Ascending aorta (tissue), 2 donors: Measurements from ENCODE around the gene MEIKIN. TPM values are rescaled to one million over a fixed set of nuclear protein-coding genes. Genes with fewer than 3 reads are reported as not detected.

Source experiments
- DNase-seq, 2 donors: peaks; one replicate each; pipeline ENCODE4 v3.0.0-alpha.2; 2019; ENCODE audit warnings: low spot score in 2 of 2
- H3K27ac ChIP-seq, 2 donors: fragments of 200-600 bp; sonication (generic); one replicate each; pipeline ENCODE4 v1.5.1; 2016 to 2017; ENCODE audit warnings: mild to moderate bottlenecking in 1 of 2
- H3K27me3 ChIP-seq: fragments of 200-600 bp; sonication (generic); one replicate; pipeline ENCODE4 v1.5.1; 2017
- H3K36me3 ChIP-seq, 2 donors: fragments of 200-600 bp; sonication (generic); one replicate each; pipeline ENCODE4 v1.5.1; 2016
- H3K4me1 ChIP-seq, 2 donors: fragments of 200-600 bp; sonication (generic); one replicate each; pipeline ENCODE4 v1.5.1; 2016 to 2017; ENCODE audit warnings: mild to moderate bottlenecking in 1 of 2
- H3K4me3 ChIP-seq, 2 donors: fragments of 200-600 bp; sonication (generic); one replicate each; pipeline ENCODE4 v1.5.1; 2016 to 2017; ENCODE audit warnings: mild to moderate bottlenecking in 1 of 2
- H3K9me3 ChIP-seq, 2 donors: fragments of 200-600 bp; sonication (generic); one replicate each; pipeline ENCODE4 v1.5.1; 2016
- intact Hi-C: fragments of 100-400 bp; cut with DNase I; formaldehyde crosslinking; loops from one replicate; pipeline ENCODE4 v1.15.1; 2023
- total RNA-seq: library from RNA; depleted of rRNA; stranded (reverse); fragments of >200 nt; gene quantifications from one replicate; pipeline ENCODE4 v1.1.0, GENCODE V29; 2016
- TF ChIP-seq, protein P1 (sequence below), 3 experiments: fragments of 200-600 bp in 2 of 3; fragments of 450-650 bp in 1 of 3; sonication (generic) in 2 of 3; IDR thresholded peaks; one replicate each; pipeline ENCODE4 v1.5.1; 2016 to 2019; ENCODE audit warnings: antibody characterized with exemption in 3 of 3, mild to moderate bottlenecking in 1 of 3, moderate library complexity in 1 of 3

MEIKIN gene
- total RNA-seq, 1 donor from 2014 or later, result not detected

DNA sequence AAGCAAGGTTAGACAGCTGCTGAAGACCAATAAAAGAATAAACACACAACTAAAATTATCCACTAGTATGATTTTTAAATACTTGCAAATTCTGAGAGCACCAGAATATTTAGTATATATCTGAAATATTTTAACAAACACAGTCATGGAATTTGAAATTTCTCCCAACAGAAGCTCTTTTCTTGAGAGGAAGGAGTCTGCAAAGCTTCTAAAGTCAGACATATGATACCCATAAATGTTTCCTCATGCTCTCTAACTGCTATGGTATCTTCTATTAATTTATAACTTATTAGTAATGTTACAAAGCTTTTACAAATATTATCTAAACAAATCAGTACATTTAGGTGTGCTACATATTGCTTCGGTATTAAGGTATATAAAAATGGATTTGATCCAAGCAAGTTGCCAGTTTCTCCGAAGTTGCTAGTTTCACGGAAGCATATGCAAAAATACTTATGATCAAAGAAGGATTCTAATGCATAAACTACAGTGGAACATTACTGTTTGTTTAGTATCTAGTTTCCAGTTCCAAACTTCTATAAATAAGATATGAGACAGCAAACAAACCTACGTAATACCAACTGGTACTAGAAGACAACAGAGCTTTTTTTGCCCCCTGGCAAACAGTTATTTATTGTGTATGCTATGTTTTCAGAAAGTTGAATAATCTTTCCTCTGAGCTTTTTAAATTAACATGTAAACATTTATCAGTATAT is 170.7 kb downstream of the MEIKIN start:
- intact Hi-C loops, result no loop called here

DNA sequence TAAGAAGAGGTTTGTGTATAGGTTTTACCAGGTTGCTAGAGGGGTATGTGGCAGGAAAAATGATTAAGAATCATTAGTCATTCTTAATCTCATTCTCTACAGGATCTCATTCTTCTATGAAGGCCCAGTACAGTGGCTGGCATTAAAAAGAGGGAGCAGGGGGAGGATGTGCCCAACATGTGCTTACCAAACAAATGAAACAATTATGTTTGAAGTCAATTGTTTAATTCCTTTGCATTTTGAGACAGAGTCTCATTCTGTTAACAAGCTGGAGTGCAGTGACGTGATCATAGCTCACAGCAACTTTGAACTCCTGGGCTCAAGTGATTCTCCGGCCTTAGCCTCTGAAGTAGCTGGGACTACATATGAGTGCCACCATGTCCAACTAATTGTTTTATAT is 171.7 kb downstream of the MEIKIN start:
- Histone ChIP-seq H3K4me3 (no peak overlapping the region), H3K27ac (no peak overlapping the region)

More for the DNA sequence above, 170.7 kb downstream of the MEIKIN start:
- DNase-seq, result no peak
- Histone ChIP-seq H3K27me3 (no peaks in the 10 kb centered on the region), H3K36me3 (no peaks in the 10 kb centered on the region), H3K27ac (no peak overlapping the region), H3K4me3 (no peak overlapping the region), H3K9me3 (no peaks in the 10 kb centered on the region), H3K4me1 (peaks cover 2 to 24% of the 10 kb centered on the region in 2 donors)
- TF ChIP-seq, protein P1, sequence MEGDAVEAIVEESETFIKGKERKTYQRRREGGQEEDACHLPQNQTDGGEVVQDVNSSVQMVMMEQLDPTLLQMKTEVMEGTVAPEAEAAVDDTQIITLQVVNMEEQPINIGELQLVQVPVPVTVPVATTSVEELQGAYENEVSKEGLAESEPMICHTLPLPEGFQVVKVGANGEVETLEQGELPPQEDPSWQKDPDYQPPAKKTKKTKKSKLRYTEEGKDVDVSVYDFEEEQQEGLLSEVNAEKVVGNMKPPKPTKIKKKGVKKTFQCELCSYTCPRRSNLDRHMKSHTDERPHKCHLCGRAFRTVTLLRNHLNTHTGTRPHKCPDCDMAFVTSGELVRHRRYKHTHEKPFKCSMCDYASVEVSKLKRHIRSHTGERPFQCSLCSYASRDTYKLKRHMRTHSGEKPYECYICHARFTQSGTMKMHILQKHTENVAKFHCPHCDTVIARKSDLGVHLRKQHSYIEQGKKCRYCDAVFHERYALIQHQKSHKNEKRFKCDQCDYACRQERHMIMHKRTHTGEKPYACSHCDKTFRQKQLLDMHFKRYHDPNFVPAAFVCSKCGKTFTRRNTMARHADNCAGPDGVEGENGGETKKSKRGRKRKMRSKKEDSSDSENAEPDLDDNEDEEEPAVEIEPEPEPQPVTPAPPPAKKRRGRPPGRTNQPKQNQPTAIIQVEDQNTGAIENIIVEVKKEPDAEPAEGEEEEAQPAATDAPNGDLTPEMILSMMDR (IDR thresholded peaks at IDR 0.05), result no peak

DNA sequence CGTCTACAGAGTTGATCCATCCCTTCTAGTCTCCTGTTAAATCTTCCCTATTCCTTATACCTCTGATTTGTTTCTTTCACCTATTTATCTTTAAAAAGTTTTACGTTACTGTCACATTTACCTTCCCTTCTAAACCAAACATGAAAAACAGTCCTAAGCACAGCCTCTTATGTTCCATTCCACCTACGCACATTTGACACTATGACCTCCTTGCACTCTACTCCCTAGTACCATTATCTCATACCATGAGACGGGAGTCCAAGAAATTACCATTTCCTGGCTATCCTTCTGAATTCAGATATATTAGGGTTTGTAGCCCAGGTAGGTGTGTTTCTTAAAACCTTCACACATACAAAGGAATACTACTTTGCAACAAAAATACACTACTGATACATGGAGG is 173.8 kb downstream of the MEIKIN start:
- no peak for DNase-seq
- Histone ChIP-seq H3K36me3 (no peaks in the 10 kb centered on the region), H3K4me3 (no peak overlapping the region), H3K4me1 (peaks cover 2 to 21% of the 10 kb centered on the region in 2 donors), H3K27ac (no peak overlapping the region), H3K9me3 (peaks cover 0 to 5% of the 10 kb centered on the region in 2 donors), H3K27me3 (no peaks in the 10 kb centered on the region)
- TF ChIP-seq, protein P1 (IDR thresholded peaks at IDR 0.05), result no peak
- intact Hi-C loops, result no loop called here

More for the DNA sequence above, 171.7 kb downstream of the MEIKIN start:
- Histone ChIP-seq H3K27me3 (no peaks in the 10 kb centered on the region), H3K4me1 (peaks cover 2 to 24% of the 10 kb centered on the region in 2 donors), H3K9me3 (no peaks in the 10 kb centered on the region), H3K36me3 (no peaks in the 10 kb centered on the region)
- TF ChIP-seq, protein P1 (IDR thresholded peaks at IDR 0.05), result no peak
- DNase-seq, result no peak
- intact Hi-C loops, result no loop called here

DNA sequence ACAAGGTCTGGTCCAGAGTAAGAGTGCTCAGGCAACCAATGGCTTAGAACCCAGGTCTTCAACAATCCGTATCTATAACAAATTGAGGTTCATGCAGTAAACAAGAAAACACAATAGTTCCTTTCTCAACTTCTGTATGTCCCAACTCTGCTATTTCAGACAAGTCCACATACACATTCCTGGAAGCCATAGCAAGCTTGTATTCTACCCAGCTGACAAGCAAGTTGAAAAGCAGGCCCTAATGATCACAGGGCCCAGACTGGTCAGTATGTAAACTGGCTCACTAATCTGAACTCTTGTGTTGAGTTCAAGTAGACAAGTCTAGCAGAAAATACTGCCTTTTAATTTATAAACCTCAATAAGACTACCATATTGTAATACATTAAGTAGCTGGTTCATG is 175.5 kb downstream of the MEIKIN start:
- no peak for DNase-seq
- Histone ChIP-seq H3K27ac (no peak overlapping the region), H3K4me1 (peaks cover 0 to 25% of the 10 kb centered on the region in 2 donors), H3K27me3 (no peaks in the 10 kb centered on the region), H3K36me3 (no peaks in the 10 kb centered on the region), H3K9me3 (peaks cover 0 to 5% of the 10 kb centered on the region in 2 donors), H3K4me3 (no peak overlapping the region)
- intact Hi-C loops, result no loop called here
- TF ChIP-seq, protein P1 (IDR thresholded peaks at IDR 0.05), result no peak

DNA sequence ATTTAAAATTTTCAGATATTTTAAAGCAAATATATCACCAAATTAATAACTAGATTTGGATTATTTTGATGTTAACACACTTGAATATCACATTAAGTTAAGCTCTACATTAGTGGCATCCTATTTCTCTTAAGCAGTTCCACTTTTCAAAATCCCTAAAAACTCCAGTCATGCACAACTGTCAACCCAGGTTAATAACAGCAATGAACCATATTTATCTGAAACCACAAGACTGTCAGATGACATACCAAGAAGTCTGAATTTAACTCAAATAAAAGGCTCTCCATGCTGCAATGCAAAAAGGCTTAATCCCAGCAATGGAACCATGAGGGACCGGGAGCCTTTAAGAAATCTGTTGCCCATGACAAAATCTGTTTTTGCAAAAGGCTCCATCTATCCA is 176.1 kb downstream of the MEIKIN start:
- peaks cover 0 to 5% of the 10 kb centered on the region in 2 donors for H3K9me3 ChIP-seq
- TF ChIP-seq, protein P1 (IDR thresholded peaks at IDR 0.05), result no peak
- peaks cover 0 to 25% of the 10 kb centered on the region in 2 donors for H3K4me1 ChIP-seq
- H3K4me3 ChIP-seq, result no peak overlapping the region
- DNase-seq, result no peak
- H3K27ac ChIP-seq, result no peak overlapping the region
- H3K36me3 ChIP-seq, result no peaks in the 10 kb centered on the region
- intact Hi-C loops, result no loop called here
- no peaks in the 10 kb centered on the region for H3K27me3 ChIP-seq
